CD4-positive, alpha-beta T cell (primary cell): ENCODE data around the gene MPRIP. TPM values are rescaled to one million over a fixed set of nuclear protein-coding genes. Genes with fewer than 3 reads are reported as not detected.

Experiments
- ATAC-seq: fragments of 200-7000 bp; cut with Tn5 transposase; one replicate; pipeline ENCODE4 v1.10.0; 2022; ENCODE audit warnings: mild to moderate bottlenecking; ENCODE audit not compliant: poor library complexity
- CTCF ChIA-PET: fragments of 350-600 bp; sonication (Branson Sonifier 250); formaldehyde crosslinking; loops from one replicate; lab custom pipeline; 2021; ENCODE audit warnings: antibody characterized with exemption, inconsistent platforms; lab: Charles Lee
- POLR2A ChIA-PET: fragments of 350-600 bp; sonication (Branson Sonifier 250); formaldehyde crosslinking; loops from one replicate; lab custom pipeline; 2021; ENCODE audit warnings: antibody characterized with exemption, inconsistent platforms; lab: Charles Lee
- DNase-seq, 14 experiments: peaks; one replicate each; pipeline ENCODE4 v3.0.0-alpha.2; 2013 to 2020; ENCODE audit warnings: mixed read lengths in 2 of 14
- H3K27ac ChIP-seq, 2 donors: one replicate each; pipeline versions ENCODE4 v1.5.1 to v1.7.0; 2013; ENCODE audit warnings: low read length in 2 of 2, low read depth in 1 of 2, mild to moderate bottlenecking in 1 of 2
- H3K27me3 ChIP-seq, 2 experiments: 1 replicate in 1 of 2; 2 replicates in 1 of 2; pipeline versions ENCODE4 v1.6.1 to v1.7.0; 2013; ENCODE audit warnings: low read length in 2 of 2, control low read depth in 1 of 2, mild to moderate bottlenecking in 1 of 2, moderate library complexity in 1 of 2; ENCODE audit not compliant: insufficient read depth in 2 of 2, control insufficient read depth in 1 of 2
- H3K36me3 ChIP-seq: one replicate; pipeline ENCODE4 v1.6.1; 2013; ENCODE audit warnings: low read length, control low read depth; ENCODE audit not compliant: insufficient read depth
- H3K4me1 ChIP-seq: one replicate; pipeline ENCODE4 v1.6.1; 2013; ENCODE audit warnings: low read length, control low read depth; ENCODE audit not compliant: insufficient read depth
- H3K4me3 ChIP-seq: one replicate; pipeline ENCODE4 v1.5.1; 2013; ENCODE audit warnings: mild to moderate bottlenecking, low read length, moderate library complexity
- H3K9me3 ChIP-seq, 2 experiments: 1 replicate in 1 of 2; 2 replicates in 1 of 2; pipeline versions ENCODE4 v1.6.1 to v1.7.0; 2013; ENCODE audit warnings: low read length in 2 of 2, mild to moderate bottlenecking in 2 of 2, control low read depth in 1 of 2, moderate library complexity in 1 of 2; ENCODE audit not compliant: control insufficient read depth in 1 of 2, insufficient read depth in 1 of 2
- H3K27ac Mint-ChIP-seq: one replicate; pipeline ENCODE4 v1.8.0; 2020; ENCODE audit warnings: mixed read lengths
- H3K27me3 Mint-ChIP-seq: one replicate; pipeline ENCODE4 v1.8.0; 2021; ENCODE audit warnings: mixed read lengths
- H3K36me3 Mint-ChIP-seq: one replicate; pipeline ENCODE4 v1.8.0; 2021; ENCODE audit warnings: low read depth, mixed read lengths
- H3K4me1 Mint-ChIP-seq: one replicate; pipeline ENCODE4 v1.8.0; 2021; ENCODE audit warnings: low read depth, mixed read lengths
- H3K4me3 Mint-ChIP-seq: one replicate; pipeline ENCODE4 v1.8.0; 2020; ENCODE audit warnings: mild to moderate bottlenecking, mixed read lengths
- H3K9me3 Mint-ChIP-seq: one replicate; pipeline ENCODE4 v1.8.0; 2020; ENCODE audit warnings: mixed read lengths
- CTCF ChIP-seq: fragments of 200-600 bp; IDR thresholded peaks from one replicate; pipeline ENCODE4 v1.8.0; 2022; ENCODE audit warnings: antibody characterized with exemption, mild to moderate bottlenecking
- intact Hi-C, 2 experiments: fragments of 100-400 bp; cut with DNase I in 1 of 2; cut with micrococcal nuclease in 1 of 2; formaldehyde crosslinking; loops; one replicate each; pipeline versions ENCODE4 v1.15.1 to v1.9.0; 2023 to 2025; cut with DNase I, micrococcal nuclease
- total RNA-seq, 174 experiments: library from RNA in 2 of 174; stranded (reverse) in 2 of 174; gene quantifications; one replicate each; pipeline ENCODE4 v1.2.3 and lab custom pipeline; 2021 to 2026

Gene MPRIP
- total RNA-seq, 2 experiments from 2014 or later = 176 to 188 TPM

- Mint-ChIP-seq H3K27me3 (no peaks in the 10 kb centered on the region), H3K4me3 (no peak overlapping the region), H3K4me1 (peaks cover 59% of the 10 kb centered on the region), H3K36me3 (no peaks in the 10 kb centered on the region), H3K27ac (peak overlapping the region; percentile 52), H3K9me3 (no peaks in the 10 kb centered on the region)
- Histone ChIP-seq H3K9me3 (no peaks in the 10 kb centered on the region), H3K4me1 (peaks cover 32% of the 10 kb centered on the region), H3K36me3 (peaks cover 2% of the 10 kb centered on the region), H3K27me3 (no peaks in the 10 kb centered on the region), H3K4me3 (no peak overlapping the region), H3K27ac (no peak overlapping the region)
- ChIA-PET POLR2A (no interaction called here), CTCF (interaction anchor here (0.7 kb wide), 1 partner anchor 92 kb away, joined by 3 read pairs; no protein-coding TSS in a partner anchor)
- no peak for TF ChIP-seq CTCF
- DNase-seq = no peak
- ATAC-seq = no peak
- intact Hi-C loops = no loop called here
Observed at GRCh38 chr17:17064322-17064721, 22.1 kb downstream of the MPRIP start.

- Mint-ChIP-seq H3K9me3 (peaks cover 3% of the 10 kb centered on the region), H3K27me3 (no peaks in the 10 kb centered on the region), H3K36me3 (peaks cover 15% of the 10 kb centered on the region), H3K4me1 (peaks cover 71% of the 10 kb centered on the region), H3K27ac (peak overlapping the region; percentile 3), H3K4me3 (no peak overlapping the region)
- ATAC-seq (no peak), DNase-seq (no peak)
- peaks cover 0 to 5% of the 10 kb centered on the region in 2 experiments for H3K9me3 ChIP-seq
- ChIA-PET CTCF (interaction anchor here (1.0 kb wide), 1 partner anchor 12 kb away, joined by 3 read pairs; no protein-coding TSS in a partner anchor), POLR2A (interaction anchor here (0.7 kb wide), 1 partner anchor 28 kb away, joined by 3 read pairs; no protein-coding TSS in a partner anchor)
- H3K27ac ChIP-seq = no peak overlapping the region
- no peak overlapping the region for H3K4me3 ChIP-seq
- peaks cover 28% of the 10 kb centered on the region for H3K4me1 ChIP-seq
- intact Hi-C loops = no loop called here
- no peaks in the 10 kb centered on the region for H3K36me3 ChIP-seq
- H3K27me3 ChIP-seq = no peaks in the 10 kb centered on the region
- no peak for TF ChIP-seq CTCF
Observed at GRCh38 chr17:17066021-17066420, 23.8 kb downstream of the MPRIP start.

GRCh38 chr17:17067257-17067656 lies 25.0 kb downstream of the MPRIP start:
- no peaks in the 10 kb centered on the region for H3K27me3 Mint-ChIP-seq
- Histone ChIP-seq H3K27ac (no peak overlapping the region), H3K4me1 (peaks cover 34% of the 10 kb centered on the region), H3K27me3 (no peaks in the 10 kb centered on the region), H3K9me3 (peaks cover 0 to 5% of the 10 kb centered on the region in 2 experiments), H3K4me3 (no peak overlapping the region), H3K36me3 (peaks cover 5% of the 10 kb centered on the region)
- peaks cover 79% of the 10 kb centered on the region for H3K4me1 Mint-ChIP-seq
- intact Hi-C loops = no loop called here
- peaks cover 26% of the 10 kb centered on the region for H3K36me3 Mint-ChIP-seq
- peaks cover 3% of the 10 kb centered on the region for H3K9me3 Mint-ChIP-seq
- ATAC-seq (no peak), DNase-seq (no peak)
- ChIA-PET CTCF (interaction anchor here (1.0 kb wide), 1 partner anchor 27 kb away, joined by 6 read pairs; no protein-coding TSS in a partner anchor), POLR2A (interaction anchor here (0.5 kb wide), 1 partner anchor 52 kb away, joined by 3 read pairs; no protein-coding TSS in a partner anchor)
- no peak for TF ChIP-seq CTCF
- H3K27ac Mint-ChIP-seq = no peak overlapping the region
- no peak overlapping the region for H3K4me3 Mint-ChIP-seq
